Measurements from ENCODE around the gene TANGO6.

Gene TANGO6

DNA sequence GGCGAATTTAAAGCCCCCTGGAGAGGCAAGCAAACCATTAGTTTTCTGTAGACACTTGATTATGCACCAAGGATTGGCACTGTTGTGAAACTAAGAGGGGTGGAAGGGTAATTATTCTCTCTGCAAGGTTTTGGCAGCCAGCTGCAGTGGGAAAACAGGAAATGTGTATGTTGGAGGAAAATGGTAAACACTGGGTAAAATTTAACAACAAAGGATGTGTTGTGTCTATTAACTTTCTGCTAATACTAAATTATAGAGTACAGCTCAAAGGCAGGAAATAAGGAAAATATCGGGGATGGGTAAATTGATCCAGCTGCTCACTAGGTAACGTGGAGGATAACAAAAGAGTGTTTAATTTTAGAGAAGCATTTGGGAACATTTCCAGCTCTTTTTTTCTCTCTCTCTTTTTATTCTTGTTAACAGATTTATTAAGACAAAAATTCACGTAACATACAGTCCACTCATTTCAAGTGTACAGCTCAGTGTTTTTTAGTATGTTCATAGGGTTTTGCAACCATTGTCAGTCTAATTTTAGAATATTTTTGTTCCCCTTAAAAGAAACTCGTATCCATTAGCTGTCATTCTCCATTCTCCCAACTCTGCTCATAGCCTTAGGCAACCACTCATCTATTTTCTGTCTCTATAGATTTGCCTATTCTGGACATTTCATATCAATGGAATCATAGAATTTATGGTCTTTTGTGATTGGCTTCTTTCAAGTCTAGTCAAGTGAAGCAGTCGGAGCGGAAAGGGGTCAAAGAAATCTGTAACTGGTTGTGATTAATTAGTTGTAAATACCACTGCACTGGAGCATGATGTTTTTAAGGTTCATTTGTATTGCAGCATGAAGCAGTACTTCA, 41.8 kb downstream of the TANGO6 start:
- ATAC-seq (ENCODE audit: insufficient read depth, low read depth) (no peak), DNase-seq (no peak)
- no peaks in the 10 kb centered on the region for H3K79me2 ChIP-seq (ENCODE audit: insufficient read depth, low read length)
- no peak overlapping the region for H3K27ac ChIP-seq (ENCODE audit: low read length)
- peaks cover 18% of the 10 kb centered on the region; the same call in 1 of the 2 replicates for H3K36me3 ChIP-seq (ENCODE audit: insufficient read depth, low read length)
- H3K4me1 ChIP-seq (ENCODE audit: insufficient read depth, low read length) = no peaks in the 10 kb centered on the region
- H3K4me3 ChIP-seq (ENCODE audit: low read depth in 1 of 2, low read length in 2 of 2) = no peak overlapping the region
- H3K9ac ChIP-seq (ENCODE audit: low read depth, low read length) = no peak overlapping the region
- H4K20me1 ChIP-seq (ENCODE audit: insufficient read depth, low read length) = no peaks in the 10 kb centered on the region
- H3K9me3 ChIP-seq (ENCODE audit: insufficient read depth, low read length, severe bottlenecking) = no peaks in the 10 kb centered on the region
- TF ChIP-seq EZH2 (IDR thresholded peaks at IDR 0.05; ENCODE audit: borderline replicate concordance, low read depth, low read length, severe bottlenecking) = no peak
- H3K27me3 ChIP-seq (ENCODE audit: insufficient read depth, low read length, poor library complexity) = no peaks in the 10 kb centered on the region
- no peak overlapping the region for H2AFZ ChIP-seq (ENCODE audit: low read depth, low read length)
- no peak overlapping the region for H3K4me2 ChIP-seq (ENCODE audit: insufficient read depth, low read length)

DNA sequence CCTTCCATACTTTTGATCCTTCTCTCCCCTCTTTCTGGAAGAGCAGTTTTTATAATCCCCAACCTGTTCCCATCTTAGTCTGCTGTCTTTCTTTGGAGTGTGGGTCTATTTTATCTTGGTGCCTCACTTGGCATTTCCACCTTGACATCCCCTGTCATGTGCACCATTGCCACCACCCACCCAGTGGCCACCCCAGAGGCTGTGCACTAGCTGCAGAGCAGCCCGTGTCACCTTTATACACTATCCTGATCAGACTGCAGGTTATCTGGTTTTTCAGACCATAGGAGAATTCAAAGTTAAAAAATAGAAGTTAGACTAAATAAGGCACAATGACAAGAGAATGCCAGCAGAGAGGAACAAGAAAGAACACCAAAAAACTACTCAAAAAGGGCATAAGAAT, 43.8 kb downstream of the TANGO6 start:
- Histone ChIP-seq H4K20me1 (ENCODE audit: insufficient read depth, low read length) (no peaks in the 10 kb centered on the region), H3K36me3 (ENCODE audit: insufficient read depth, low read length) (peaks cover 7% of the 10 kb centered on the region; the same call in 1 of the 2 replicates), H3K27me3 (ENCODE audit: insufficient read depth, low read length, poor library complexity) (no peaks in the 10 kb centered on the region), H2AFZ (ENCODE audit: low read depth, low read length) (no peak overlapping the region), H3K4me2 (ENCODE audit: insufficient read depth, low read length) (no peak overlapping the region), H3K9ac (ENCODE audit: low read depth, low read length) (no peak overlapping the region), H3K4me1 (ENCODE audit: insufficient read depth, low read length) (no peaks in the 10 kb centered on the region), H3K4me3 (ENCODE audit: low read depth in 1 of 2, low read length in 2 of 2) (no peak overlapping the region), H3K27ac (ENCODE audit: low read length) (no peak overlapping the region), H3K79me2 (ENCODE audit: insufficient read depth, low read length) (no peaks in the 10 kb centered on the region), H3K9me3 (ENCODE audit: insufficient read depth, low read length, severe bottlenecking) (no peaks in the 10 kb centered on the region)
- no peak for TF ChIP-seq EZH2 (IDR thresholded peaks at IDR 0.05; ENCODE audit: borderline replicate concordance, low read depth, low read length, severe bottlenecking)
- TF ChIP-seq, protein P1, sequence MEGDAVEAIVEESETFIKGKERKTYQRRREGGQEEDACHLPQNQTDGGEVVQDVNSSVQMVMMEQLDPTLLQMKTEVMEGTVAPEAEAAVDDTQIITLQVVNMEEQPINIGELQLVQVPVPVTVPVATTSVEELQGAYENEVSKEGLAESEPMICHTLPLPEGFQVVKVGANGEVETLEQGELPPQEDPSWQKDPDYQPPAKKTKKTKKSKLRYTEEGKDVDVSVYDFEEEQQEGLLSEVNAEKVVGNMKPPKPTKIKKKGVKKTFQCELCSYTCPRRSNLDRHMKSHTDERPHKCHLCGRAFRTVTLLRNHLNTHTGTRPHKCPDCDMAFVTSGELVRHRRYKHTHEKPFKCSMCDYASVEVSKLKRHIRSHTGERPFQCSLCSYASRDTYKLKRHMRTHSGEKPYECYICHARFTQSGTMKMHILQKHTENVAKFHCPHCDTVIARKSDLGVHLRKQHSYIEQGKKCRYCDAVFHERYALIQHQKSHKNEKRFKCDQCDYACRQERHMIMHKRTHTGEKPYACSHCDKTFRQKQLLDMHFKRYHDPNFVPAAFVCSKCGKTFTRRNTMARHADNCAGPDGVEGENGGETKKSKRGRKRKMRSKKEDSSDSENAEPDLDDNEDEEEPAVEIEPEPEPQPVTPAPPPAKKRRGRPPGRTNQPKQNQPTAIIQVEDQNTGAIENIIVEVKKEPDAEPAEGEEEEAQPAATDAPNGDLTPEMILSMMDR (IDR thresholded peaks at IDR 0.05; ENCODE audit: borderline replicate concordance, extremely low read depth, low read length, poor library complexity, severe bottlenecking) = no peak
- no peak for ATAC-seq (ENCODE audit: insufficient read depth, low read depth)
- no peak for DNase-seq

DNA sequence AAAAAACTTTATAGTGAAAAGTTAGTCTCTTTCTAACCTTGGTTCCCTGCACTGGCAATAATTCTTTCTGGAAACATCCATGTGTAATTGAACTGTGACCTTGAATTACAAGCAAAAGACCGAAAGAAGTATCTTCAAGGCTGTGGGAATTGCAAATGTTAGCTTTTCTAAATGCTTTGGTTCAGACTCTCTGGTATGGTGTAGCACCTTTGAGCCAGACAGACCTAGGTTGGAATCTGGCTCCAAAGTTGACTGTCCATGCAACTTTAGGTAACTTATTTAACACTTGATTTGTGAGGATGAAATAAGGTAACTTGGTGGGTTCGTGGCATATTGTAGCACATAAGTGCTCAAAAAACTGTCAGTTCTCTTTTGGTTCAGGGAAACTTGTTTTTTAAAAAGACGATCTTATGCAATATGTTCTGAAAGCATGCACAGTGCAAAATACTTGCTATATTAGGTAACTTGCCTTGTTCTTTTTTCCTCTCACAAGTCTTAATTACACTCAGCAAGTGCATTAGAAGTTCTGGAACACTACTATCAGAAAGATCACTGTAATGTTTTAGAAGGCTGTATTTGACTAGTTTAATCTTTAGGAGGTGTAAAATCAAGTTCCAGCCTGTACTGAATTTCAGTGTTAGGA, 46.3 kb downstream of the TANGO6 start:
- H3K4me2 ChIP-seq (ENCODE audit: insufficient read depth, low read length) = no peak overlapping the region
- no peaks in the 10 kb centered on the region for H3K9me3 ChIP-seq (ENCODE audit: insufficient read depth, low read length, severe bottlenecking)
- H3K27me3 ChIP-seq (ENCODE audit: insufficient read depth, low read length, poor library complexity) = no peaks in the 10 kb centered on the region
- H3K79me2 ChIP-seq (ENCODE audit: insufficient read depth, low read length) = no peaks in the 10 kb centered on the region
- no peak for DNase-seq
- no peak overlapping the region for H3K27ac ChIP-seq (ENCODE audit: low read length)
- H3K36me3 ChIP-seq (ENCODE audit: insufficient read depth, low read length) = no peaks in the 10 kb centered on the region
- no peak overlapping the region for H2AFZ ChIP-seq (ENCODE audit: low read depth, low read length)
- ATAC-seq (ENCODE audit: insufficient read depth, low read depth) = no peak
- H3K9ac ChIP-seq (ENCODE audit: low read depth, low read length) = no peak overlapping the region
- TF ChIP-seq, protein P1 (IDR thresholded peaks at IDR 0.05; ENCODE audit: borderline replicate concordance, extremely low read depth, low read length, poor library complexity, severe bottlenecking) = no peak
- TF ChIP-seq EZH2 (IDR thresholded peaks at IDR 0.05; ENCODE audit: borderline replicate concordance, low read depth, low read length, severe bottlenecking) = no peak
- H3K4me3 ChIP-seq (ENCODE audit: low read depth in 1 of 2, low read length in 2 of 2) = no peak overlapping the region
- no peaks in the 10 kb centered on the region for H4K20me1 ChIP-seq (ENCODE audit: insufficient read depth, low read length)
- no peaks in the 10 kb centered on the region for H3K4me1 ChIP-seq (ENCODE audit: insufficient read depth, low read length)

DNA sequence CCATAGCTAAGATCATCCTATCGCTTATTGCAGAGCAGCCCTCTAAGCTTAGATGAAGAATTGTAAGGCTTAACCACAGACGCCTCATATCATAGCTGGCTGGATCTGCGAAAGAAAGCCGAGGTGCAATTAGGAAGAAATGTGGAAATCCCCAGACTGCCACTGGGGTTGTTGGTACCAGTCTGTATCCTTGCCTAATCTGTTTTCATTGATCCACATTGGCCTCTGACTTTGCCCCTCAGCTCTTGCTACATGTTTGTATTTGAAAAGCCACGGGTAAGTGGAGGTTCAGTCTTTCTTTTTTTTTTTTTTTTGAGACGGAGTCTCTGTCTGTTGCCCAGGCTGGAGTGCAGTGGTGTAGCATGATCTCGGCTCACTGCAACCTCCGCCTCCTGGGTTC, 48.9 kb downstream of the TANGO6 start:
- no peaks in the 10 kb centered on the region for H3K27me3 ChIP-seq (ENCODE audit: insufficient read depth, low read length, poor library complexity)
- H3K4me1 ChIP-seq (ENCODE audit: insufficient read depth, low read length) = no peaks in the 10 kb centered on the region
- H3K9ac ChIP-seq (ENCODE audit: low read depth, low read length) = no peak overlapping the region
- DNase-seq = no peak
- H3K4me2 ChIP-seq (ENCODE audit: insufficient read depth, low read length) = no peak overlapping the region
- no peak overlapping the region for H3K27ac ChIP-seq (ENCODE audit: low read length)
- no peaks in the 10 kb centered on the region for H3K36me3 ChIP-seq (ENCODE audit: insufficient read depth, low read length)
- no peaks in the 10 kb centered on the region for H3K9me3 ChIP-seq (ENCODE audit: insufficient read depth, low read length, severe bottlenecking)
- H2AFZ ChIP-seq (ENCODE audit: low read depth, low read length) = no peak overlapping the region
- ATAC-seq (ENCODE audit: insufficient read depth, low read depth) = no peak
- H3K79me2 ChIP-seq (ENCODE audit: insufficient read depth, low read length) = no peaks in the 10 kb centered on the region
- H3K4me3 ChIP-seq (ENCODE audit: low read depth in 1 of 2, low read length in 2 of 2) = no peak overlapping the region
- TF ChIP-seq, protein P1 (IDR thresholded peaks at IDR 0.05; ENCODE audit: borderline replicate concordance, extremely low read depth, low read length, poor library complexity, severe bottlenecking) = no peak
- no peak for TF ChIP-seq EZH2 (IDR thresholded peaks at IDR 0.05; ENCODE audit: borderline replicate concordance, low read depth, low read length, severe bottlenecking)
- no peaks in the 10 kb centered on the region for H4K20me1 ChIP-seq (ENCODE audit: insufficient read depth, low read length)

All from DND-41 (cell line).